Loucy (cell line): Measurements from ENCODE around the gene PDE4D.

Experiments
- H2AFZ ChIP-seq: fragments of 200-600 bp; sonication (generic); 2 replicates; pipeline ENCODE4 v1.6.0; 2016; ENCODE audit warnings: antibody characterized with exemption, mild to moderate bottlenecking, low read length, moderate library complexity
- H3F3A ChIP-seq: fragments of 200-600 bp; 2 replicates; pipeline ENCODE4 v1.6.0; 2016; ENCODE audit warnings: antibody characterized with exemption, low read depth, mild to moderate bottlenecking
- H3K27me3 ChIP-seq: fragments of 200-600 bp; sonication (generic); 2 replicates; pipeline ENCODE4 v1.6.1; 2014; ENCODE audit warnings: low read length, mild to moderate bottlenecking; ENCODE audit not compliant: insufficient read depth, poor library complexity, severe bottlenecking
- H3K36me3 ChIP-seq: fragments of 200-600 bp; sonication (generic); 2 replicates; pipeline ENCODE4 v1.6.1; 2016; ENCODE audit warnings: low read length; ENCODE audit not compliant: insufficient read depth
- H3K4me1 ChIP-seq: fragments of 200-600 bp; sonication (generic); 2 replicates; pipeline ENCODE4 v1.5.1; 2014; ENCODE audit warnings: low read length, mild to moderate bottlenecking; ENCODE audit not compliant: insufficient read depth, poor library complexity, severe bottlenecking
- H3K4me2 ChIP-seq: fragments of 200-600 bp; sonication (generic); 2 replicates; pipeline ENCODE4 v1.6.0; 2014; ENCODE audit warnings: antibody characterized with exemption, low read length, low read depth, mild to moderate bottlenecking; ENCODE audit not compliant: poor library complexity, severe bottlenecking
- H3K4me3 ChIP-seq: fragments of 200-600 bp; sonication (generic); 2 replicates; pipeline ENCODE4 v1.5.1; 2014; ENCODE audit warnings: low read length, mild to moderate bottlenecking, mixed read lengths; ENCODE audit not compliant: poor library complexity, severe bottlenecking
- H3K79me2 ChIP-seq: fragments of 200-600 bp; sonication (generic); 2 replicates; pipeline ENCODE4 v1.6.1; 2014; ENCODE audit warnings: low read length; ENCODE audit not compliant: insufficient read depth
- H3K9ac ChIP-seq: fragments of 200-600 bp; sonication (generic); 2 replicates; pipeline ENCODE4 v1.6.0; 2014; ENCODE audit warnings: mild to moderate bottlenecking, low read depth, low read length, moderate library complexity; ENCODE audit not compliant: poor library complexity, severe bottlenecking
- H3K9me2 ChIP-seq: fragments of 200-600 bp; sonication (generic); replicated peaks from 2 replicates; pipeline ENCODE4 v1.6.1; 2016; ENCODE audit warnings: low read depth, low read length, mixed read lengths
- H3K9me3 ChIP-seq: fragments of 200-600 bp; sonication (generic); 2 replicates; pipeline ENCODE4 v1.6.1; 2014; ENCODE audit warnings: mild to moderate bottlenecking, antibody characterized with exemption, low read length, low read depth; ENCODE audit not compliant: insufficient read depth
- H4K20me1 ChIP-seq: fragments of 200-600 bp; sonication (generic); 2 replicates; pipeline ENCODE4 v1.6.0; 2014; ENCODE audit warnings: antibody characterized with exemption, low read length, mild to moderate bottlenecking; ENCODE audit not compliant: insufficient read depth, poor library complexity, severe bottlenecking
- EZH2phosphoT487 ChIP-seq: fragments of 200-600 bp; IDR thresholded peaks from 2 replicates; pipeline ENCODE4 v1.6.1; 2018; ENCODE audit warnings: antibody characterized with exemption, mild to moderate bottlenecking, moderate library complexity, borderline replicate concordance
- TF ChIP-seq, protein P1 (sequence below): fragments of 200-600 bp; sonication (generic); conservative IDR thresholded peaks from 2 replicates; pipeline ENCODE4 v1.5.1; 2014; ENCODE audit warnings: mild to moderate bottlenecking, antibody characterized with exemption, low read length

PDE4D gene

DNA sequence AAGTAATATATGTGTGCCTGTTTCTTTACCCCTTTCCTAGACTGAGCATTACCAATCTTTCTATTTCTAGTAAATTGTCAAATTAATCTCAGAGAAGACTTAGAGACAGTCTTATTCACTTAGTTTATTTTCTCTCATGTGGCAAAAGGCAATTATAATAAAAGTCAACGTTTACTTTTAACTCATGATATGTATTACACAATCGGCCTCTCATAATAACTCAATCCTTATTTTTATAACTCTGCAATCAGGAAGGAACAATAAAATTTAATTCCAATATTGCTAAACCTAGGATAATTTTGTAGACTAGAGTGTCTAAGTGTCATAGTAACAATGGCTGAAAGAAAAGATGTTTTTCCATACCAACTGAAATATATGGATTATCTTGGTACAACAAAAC is 214.6 kb downstream of the PDE4D start:
- H3F3A ChIP-seq, result no peaks in the 10 kb centered on the region
- no peak overlapping the region for H3K4me2 ChIP-seq
- H3K79me2 ChIP-seq, result no peaks in the 10 kb centered on the region
- H3K9me2 ChIP-seq, result no peaks in the 10 kb centered on the region
- H3K36me3 ChIP-seq, result no peaks in the 10 kb centered on the region
- no peaks in the 10 kb centered on the region for H3K4me1 ChIP-seq
- H3K9me3 ChIP-seq, result no peaks in the 10 kb centered on the region
- H4K20me1 ChIP-seq, result no peaks in the 10 kb centered on the region
- no peak overlapping the region for H3K9ac ChIP-seq
- no peak overlapping the region for H2AFZ ChIP-seq
- H3K27me3 ChIP-seq, result no peaks in the 10 kb centered on the region
- TF ChIP-seq EZH2phosphoT487, result no peak
- TF ChIP-seq, protein P1, sequence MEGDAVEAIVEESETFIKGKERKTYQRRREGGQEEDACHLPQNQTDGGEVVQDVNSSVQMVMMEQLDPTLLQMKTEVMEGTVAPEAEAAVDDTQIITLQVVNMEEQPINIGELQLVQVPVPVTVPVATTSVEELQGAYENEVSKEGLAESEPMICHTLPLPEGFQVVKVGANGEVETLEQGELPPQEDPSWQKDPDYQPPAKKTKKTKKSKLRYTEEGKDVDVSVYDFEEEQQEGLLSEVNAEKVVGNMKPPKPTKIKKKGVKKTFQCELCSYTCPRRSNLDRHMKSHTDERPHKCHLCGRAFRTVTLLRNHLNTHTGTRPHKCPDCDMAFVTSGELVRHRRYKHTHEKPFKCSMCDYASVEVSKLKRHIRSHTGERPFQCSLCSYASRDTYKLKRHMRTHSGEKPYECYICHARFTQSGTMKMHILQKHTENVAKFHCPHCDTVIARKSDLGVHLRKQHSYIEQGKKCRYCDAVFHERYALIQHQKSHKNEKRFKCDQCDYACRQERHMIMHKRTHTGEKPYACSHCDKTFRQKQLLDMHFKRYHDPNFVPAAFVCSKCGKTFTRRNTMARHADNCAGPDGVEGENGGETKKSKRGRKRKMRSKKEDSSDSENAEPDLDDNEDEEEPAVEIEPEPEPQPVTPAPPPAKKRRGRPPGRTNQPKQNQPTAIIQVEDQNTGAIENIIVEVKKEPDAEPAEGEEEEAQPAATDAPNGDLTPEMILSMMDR, result no peak
- no peak overlapping the region for H3K4me3 ChIP-seq

DNA sequence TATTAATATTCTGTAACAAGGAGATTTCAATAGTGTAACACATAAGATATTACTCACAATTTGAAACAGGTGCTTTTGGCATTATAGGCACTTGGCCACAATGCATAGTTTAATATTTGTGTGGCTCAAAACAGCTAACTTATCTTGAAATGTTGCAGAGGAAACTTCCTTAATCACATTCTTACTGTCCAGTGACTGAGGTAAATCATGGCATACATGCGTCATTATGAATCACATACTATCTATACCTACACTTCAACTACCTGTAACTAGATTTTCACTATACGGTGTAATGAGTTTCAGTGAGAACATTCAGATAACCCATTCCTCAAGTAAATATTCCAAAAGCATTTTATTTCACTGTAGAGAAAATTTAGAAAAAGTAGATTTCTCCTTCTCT is 218.8 kb downstream of the PDE4D start:
- no peaks in the 10 kb centered on the region for H3K79me2 ChIP-seq
- H3K4me2 ChIP-seq, result no peak overlapping the region
- H3K4me3 ChIP-seq, result no peak overlapping the region
- no peaks in the 10 kb centered on the region for H3F3A ChIP-seq
- H3K36me3 ChIP-seq, result no peaks in the 10 kb centered on the region
- H2AFZ ChIP-seq, result no peak overlapping the region
- H4K20me1 ChIP-seq, result no peaks in the 10 kb centered on the region
- TF ChIP-seq, protein P1, result no peak
- no peak for TF ChIP-seq EZH2phosphoT487
- no peaks in the 10 kb centered on the region for H3K9me3 ChIP-seq
- H3K9me2 ChIP-seq, result no peaks in the 10 kb centered on the region
- H3K4me1 ChIP-seq, result no peaks in the 10 kb centered on the region
- no peak overlapping the region for H3K9ac ChIP-seq
- H3K27me3 ChIP-seq, result no peaks in the 10 kb centered on the region

DNA sequence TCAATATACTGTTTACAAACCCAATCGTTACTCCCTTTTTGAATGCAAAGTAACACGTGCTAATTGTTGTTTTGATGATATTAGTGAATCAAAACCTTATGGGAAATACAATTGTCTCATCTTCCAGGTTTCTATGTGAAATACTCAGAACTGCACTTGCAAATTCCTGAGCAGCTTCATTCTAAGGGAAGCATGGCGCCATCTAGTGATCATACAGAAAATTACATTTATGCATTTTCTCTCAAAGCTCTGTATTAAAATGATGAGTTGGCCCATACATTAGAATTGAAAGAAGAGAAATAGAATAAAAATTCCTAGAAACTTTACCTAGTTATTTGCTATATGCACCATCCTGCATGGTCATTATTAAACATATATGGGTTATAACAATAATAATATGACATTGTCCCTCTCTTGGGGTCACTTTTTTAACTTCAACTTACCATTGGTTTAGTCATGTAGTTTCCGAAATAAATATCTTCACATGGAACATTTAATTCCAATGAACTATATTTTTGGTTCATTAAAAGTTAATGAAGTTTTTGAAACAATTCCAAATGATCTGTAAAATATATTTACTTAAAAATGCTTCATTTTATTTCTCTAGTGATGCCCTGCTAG is 220.0 kb downstream of the PDE4D start:
- H4K20me1 ChIP-seq, result no peaks in the 10 kb centered on the region
- TF ChIP-seq, protein P1, result peak; percentile 91; the same call in 1 of the 2 replicates
- no peak for TF ChIP-seq EZH2phosphoT487
- H2AFZ ChIP-seq, result no peak overlapping the region
- H3K9me2 ChIP-seq, result no peaks in the 10 kb centered on the region
- H3K9ac ChIP-seq, result no peak overlapping the region
- no peaks in the 10 kb centered on the region for H3K79me2 ChIP-seq
- H3F3A ChIP-seq, result no peaks in the 10 kb centered on the region
- H3K36me3 ChIP-seq, result no peaks in the 10 kb centered on the region
- no peaks in the 10 kb centered on the region for H3K27me3 ChIP-seq
- H3K9me3 ChIP-seq, result no peaks in the 10 kb centered on the region
- H3K4me2 ChIP-seq, result no peak overlapping the region
- H3K4me1 ChIP-seq, result no peaks in the 10 kb centered on the region
- H3K4me3 ChIP-seq, result no peak overlapping the region
